B cell (primary cell): ENCODE data around the gene FOXB2. TPM values are rescaled to one million over a fixed set of nuclear protein-coding genes. Genes with fewer than 3 reads are reported as not detected.

Experiments used
- ATAC-seq: fragments of 200-7000 bp; cut with Tn5 transposase; one replicate; pipeline ENCODE4 v1.10.0; 2021; ENCODE audit warnings: low read depth, mild to moderate bottlenecking, moderate number of reproducible peaks, moderate library complexity
- CTCF ChIA-PET: fragments of 350-600 bp; sonication (Branson Sonifier 250); formaldehyde crosslinking; loops from one replicate; lab custom pipeline; 2021; ENCODE audit warnings: antibody characterized with exemption, inconsistent platforms; lab: Charles Lee
- POLR2A ChIA-PET: fragments of 350-600 bp; sonication (Branson Sonifier 250); formaldehyde crosslinking; loops from one replicate; lab custom pipeline; 2021; ENCODE audit warnings: antibody characterized with exemption; lab: Charles Lee
- DNase-seq: peaks from one replicate; pipeline ENCODE4 v3.0.0; 2013
- H2AFZ ChIP-seq: 2 replicates; pipeline ENCODE4 v1.6.1; 2012; ENCODE audit warnings: mild to moderate bottlenecking, low read depth, low read length; ENCODE audit not compliant: insufficient read depth, poor library complexity, severe bottlenecking
- H3K27ac ChIP-seq, 2 donors: 1 replicate in 1 of 2; 2 replicates in 1 of 2; pipeline ENCODE4 v1.5.1; 2012 to 2013; ENCODE audit warnings: low read length in 2 of 2, mild to moderate bottlenecking in 2 of 2, moderate library complexity in 1 of 2
- H3K27me3 ChIP-seq, 4 experiments: fragments of 200-600 bp in 1 of 4; sonication (generic) in 1 of 4; replicated peaks in 1 of 4; 1 replicate in 2 of 4; 2 replicates in 2 of 4; pipeline versions ENCODE4 v1.6.1 to v1.7.0; 2013 to 2016; ENCODE audit warnings: low read length in 3 of 4, mild to moderate bottlenecking in 2 of 4, mixed read lengths in 1 of 4, moderate library complexity in 1 of 4; ENCODE audit not compliant: insufficient read depth in 4 of 4, control insufficient read depth in 3 of 4; ENCODE audit errors: control extremely low read depth in 1 of 4
- H3K36me3 ChIP-seq, 2 experiments: replicated peaks in 1 of 2; 1 replicate in 1 of 2; 2 replicates in 1 of 2; pipeline versions ENCODE4 v1.6.1 to v1.7.1; 2013; ENCODE audit warnings: low read length in 1 of 2; ENCODE audit not compliant: insufficient read depth in 2 of 2, control insufficient read depth in 1 of 2; ENCODE audit errors: control extremely low read depth in 1 of 2, extremely low read depth in 1 of 2
- H3K4me1 ChIP-seq, 2 donors: fragments of 200-600 bp in 1 of 2; sonication (generic) in 1 of 2; 1 replicate in 1 of 2; 2 replicates in 1 of 2; pipeline versions ENCODE4 v1.5.1 to v1.6.1; 2013 to 2017; ENCODE audit warnings: low read length in 2 of 2; ENCODE audit not compliant: control insufficient read depth in 2 of 2, insufficient read depth in 2 of 2
- H3K4me2 ChIP-seq: replicated peaks from 2 replicates; pipeline ENCODE3; 2012; ENCODE audit warnings: mild to moderate bottlenecking, low read depth, low read length; ENCODE audit not compliant: poor library complexity, severe bottlenecking
- H3K4me3 ChIP-seq, 5 experiments: fragments of 200-600 bp in 1 of 5; sonication (generic) in 1 of 5; 1 replicate in 3 of 5; 2 replicates in 2 of 5; pipeline versions ENCODE4 v1.5.1 to v1.7.0; 2011 to 2016; ENCODE audit warnings: low read length in 4 of 5, mild to moderate bottlenecking in 4 of 5, low read depth in 2 of 5, control low read depth in 1 of 5, moderate library complexity in 1 of 5; ENCODE audit not compliant: insufficient read depth in 1 of 5; ENCODE audit errors: control extremely low read depth in 1 of 5, extremely low read depth in 1 of 5
- H3K79me2 ChIP-seq: fragments of 200-600 bp; sonication (generic); one replicate; pipeline ENCODE4 v1.6.0; 2016; ENCODE audit warnings: low read length; ENCODE audit not compliant: control insufficient read depth, insufficient read depth
- H3K9ac ChIP-seq: fragments of 200-600 bp; sonication (generic); 2 replicates; pipeline ENCODE4 v1.6.1; 2017; ENCODE audit warnings: mild to moderate bottlenecking, low read length, moderate library complexity
- H3K9me3 ChIP-seq, 3 donors: one replicate each; pipeline versions ENCODE4 v1.6.1 to v1.7.1; 2013; ENCODE audit warnings: low read length in 2 of 3; ENCODE audit not compliant: control insufficient read depth in 2 of 3, insufficient read depth in 1 of 3; ENCODE audit errors: control extremely low read depth in 1 of 3
- H4K20me1 ChIP-seq: 2 replicates; pipeline ENCODE4 v1.6.0; 2012; ENCODE audit warnings: mild to moderate bottlenecking, low read length; ENCODE audit not compliant: insufficient read depth, control insufficient read depth, poor library complexity, severe bottlenecking
- H3K27ac Mint-ChIP-seq: one replicate; pipeline ENCODE4 v1.8.0; 2021; ENCODE audit warnings: mixed read lengths
- H3K27me3 Mint-ChIP-seq: one replicate; pipeline ENCODE4 v1.8.0; 2021; ENCODE audit warnings: mixed read lengths
- H3K4me1 Mint-ChIP-seq: one replicate; pipeline ENCODE4 v1.8.0; 2021; ENCODE audit warnings: mixed read lengths
- H3K4me3 Mint-ChIP-seq: one replicate; pipeline ENCODE4 v1.8.0; 2021; ENCODE audit warnings: mixed read lengths
- H3K9me3 Mint-ChIP-seq: one replicate; pipeline ENCODE4 v1.8.0; 2022; ENCODE audit warnings: mixed read lengths; ENCODE audit not compliant: insufficient read depth
- CTCF ChIP-seq: fragments of 200-600 bp; IDR thresholded peaks from one replicate; pipeline ENCODE4 v1.8.0; 2022; ENCODE audit warnings: antibody characterized with exemption, mild to moderate bottlenecking
- EZH2 ChIP-seq: IDR thresholded peaks from 2 replicates; pipeline ENCODE4 v1.6.1; 2012; ENCODE audit warnings: borderline replicate concordance, low read depth, mild to moderate bottlenecking, moderate library complexity, low read length; ENCODE audit not compliant: insufficient read depth, poor library complexity, severe bottlenecking
- WGBS: methylation state at CpG from one replicate; pipeline ENCODE4 v1.1.5; 2013; ENCODE audit warnings: missing lambda C conversion rate; ENCODE audit not compliant: insufficient coverage; 5-methylcytosine and 5-hydroxymethylcytosine counted together
- intact Hi-C: fragments of 100-400 bp; cut with micrococcal nuclease; formaldehyde crosslinking; loops from one replicate; pipeline ENCODE4 v1.10.0; 2022
- polyA plus RNA-seq: library from polyadenylated mRNA; depleted of rRNA; stranded (reverse); fragments of >200 nt; gene quantifications from 2 replicates; pipeline ENCODE4 v1.2.3, GENCODE V29; 2012
- small RNA-seq: library from RNA; depleted of rRNA; stranded (forward); fragments of <200 nt; gene quantifications from one replicate; pipeline ENCODE3, GENCODE V24; 2012; ENCODE audit warnings: low replicate concordance, low read depth; ENCODE audit not compliant: insufficient read length
- total RNA-seq, 2 donors: library from RNA; stranded (reverse); fragments of 120-200 nt in 1 of 2; gene quantifications; 1 replicate in 1 of 2; 2 replicates in 1 of 2; pipeline versions ENCODE4 v1.2.3 to v1.2.4, GENCODE V29; 2013 to 2022

The FOXB2 gene
- total and polyA plus RNA-seq, 2 donors (not counting 1 experiment from before 2014, with no cell fraction given): not detected

- peaks cover 0 to 4% (median 0%) of the 10 kb centered on the region in 3 donors for H3K9me3 ChIP-seq
- CTCF ChIA-PET: no interaction called here
- no peak overlapping the region for H3K4me3 ChIP-seq
- ATAC-seq (no peak), DNase-seq (no peak)
- POLR2A ChIA-PET: no interaction called here
- Mint-ChIP-seq H3K4me3 (no peak overlapping the region), H3K9me3 (no peaks in the 10 kb centered on the region), H3K27me3 (peaks cover 6% of the 10 kb centered on the region), H3K27ac (no peak overlapping the region), H3K4me1 (no peaks in the 10 kb centered on the region)
- no peaks in the 10 kb centered on the region for H3K36me3 ChIP-seq
- intact Hi-C loops: no loop called here
- no CpG with 5 or more reads among the region's 1 CpG for WGBS
- TF ChIP-seq CTCF: no peak
- no peak for TF ChIP-seq EZH2
- H3K4me1 ChIP-seq: no peaks in the 10 kb centered on the region
- no peak overlapping the region for H3K27ac ChIP-seq
- H3K79me2 ChIP-seq: no peaks in the 10 kb centered on the region
- H3K27me3 ChIP-seq: no peaks in the 10 kb centered on the region
- no peak overlapping the region for H3K4me2 ChIP-seq
- no peak overlapping the region for H2AFZ ChIP-seq
- no peaks in the 10 kb centered on the region for H4K20me1 ChIP-seq
- H3K9ac ChIP-seq: no peak overlapping the region
Measured at GRCh38 chr9:77066388-77066787, 46.9 kb downstream of the FOXB2 start.

Small RNAs within 50 kb of the gene (small RNA-seq; reads per million reads assigned to genes)
- not detected for gene ATP5MFP3

Other genes starting within 250 kb of the FOXB2 start
- 0.12 TPM in 1 of 2 replicates, not detected in the other for gene PRUNE2, start 113.5 kb upstream of the FOXB2 start, total RNA-seq
- gene PRUNE2, start 113.5 kb upstream of the FOXB2 start, polyA plus RNA-seq: 0.13 TPM in 1 of 2 replicates, not detected in the other
- 57.8 and 67.9 TPM in 2 replicates for gene VPS13A, start 157.9 kb downstream of the FOXB2 start, total RNA-seq
- 6.5 and 12.7 TPM in 2 replicates for gene VPS13A, start 157.9 kb downstream of the FOXB2 start, polyA plus RNA-seq